Mucosa of rectum (tissue), 2 donors: ENCODE results near the gene GPT2.

ENCODE experiments used
- H3K27ac ChIP-seq, 2 donors: one replicate each; pipeline ENCODE4 v1.7.0; 2013; ENCODE audit warnings: inconsistent platforms in 2 of 2, low read depth in 2 of 2, low read length in 2 of 2
- H3K27me3 ChIP-seq, 2 donors: one replicate each; pipeline ENCODE4 v1.7.0; 2013; ENCODE audit warnings: low read length in 2 of 2; ENCODE audit not compliant: control insufficient read depth in 2 of 2, insufficient read depth in 2 of 2
- H3K36me3 ChIP-seq, 2 donors: one replicate each; pipeline ENCODE4 v1.7.0; 2013; ENCODE audit warnings: low read length in 2 of 2; ENCODE audit not compliant: control insufficient read depth in 2 of 2, insufficient read depth in 2 of 2
- H3K4me1 ChIP-seq, 2 donors: one replicate each; pipeline ENCODE4 v1.7.0; 2013; ENCODE audit warnings: low read length in 2 of 2, mild to moderate bottlenecking in 1 of 2; ENCODE audit not compliant: control insufficient read depth in 2 of 2, insufficient read depth in 2 of 2
- H3K4me3 ChIP-seq, 2 donors: one replicate each; pipeline ENCODE4 v1.7.0; 2013; ENCODE audit warnings: low read length in 2 of 2
- H3K9ac ChIP-seq, 2 donors: one replicate each; pipeline ENCODE4 v1.7.0; 2013; ENCODE audit warnings: low read length in 2 of 2, low read depth in 1 of 2, mild to moderate bottlenecking in 1 of 2
- H3K9me3 ChIP-seq, 2 donors: one replicate each; pipeline ENCODE4 v1.7.0; 2013; ENCODE audit warnings: low read length in 2 of 2; ENCODE audit not compliant: control insufficient read depth in 2 of 2
- donor health status: healthy.
- donor health status: Normal muscosa, but diverticular disease.

GPT2 gene

DNA sequence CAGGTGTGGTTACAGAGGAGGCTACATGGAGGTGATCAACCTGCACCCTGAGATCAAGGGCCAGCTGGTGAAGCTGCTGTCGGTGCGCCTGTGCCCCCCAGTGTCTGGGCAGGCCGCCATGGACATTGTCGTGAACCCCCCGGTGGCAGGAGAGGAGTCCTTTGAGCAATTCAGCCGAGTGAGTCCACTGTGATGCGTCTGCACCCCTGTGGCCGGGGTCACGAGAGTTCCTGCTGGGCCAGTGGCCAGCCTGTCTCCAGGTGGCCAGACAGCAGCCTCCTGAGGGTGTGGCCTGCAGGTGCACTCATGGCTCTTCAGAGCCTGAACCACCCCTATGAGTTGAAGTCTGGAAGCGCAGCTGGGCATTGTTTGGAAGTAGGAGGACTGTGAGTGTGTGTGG, 38.1 kb downstream of the GPT2 start:
- H3K4me1 ChIP-seq = peaks cover 0 to 14% of the 10 kb centered on the region in 2 donors
- no peaks in the 10 kb centered on the region for H3K9me3 ChIP-seq
- H3K9ac ChIP-seq = no peak overlapping the region
- no peak overlapping the region for H3K27ac ChIP-seq
- peaks cover 3 to 4% of the 10 kb centered on the region in 2 donors for H3K36me3 ChIP-seq
- no peaks in the 10 kb centered on the region for H3K27me3 ChIP-seq
- H3K4me3 ChIP-seq = no peak overlapping the region

DNA sequence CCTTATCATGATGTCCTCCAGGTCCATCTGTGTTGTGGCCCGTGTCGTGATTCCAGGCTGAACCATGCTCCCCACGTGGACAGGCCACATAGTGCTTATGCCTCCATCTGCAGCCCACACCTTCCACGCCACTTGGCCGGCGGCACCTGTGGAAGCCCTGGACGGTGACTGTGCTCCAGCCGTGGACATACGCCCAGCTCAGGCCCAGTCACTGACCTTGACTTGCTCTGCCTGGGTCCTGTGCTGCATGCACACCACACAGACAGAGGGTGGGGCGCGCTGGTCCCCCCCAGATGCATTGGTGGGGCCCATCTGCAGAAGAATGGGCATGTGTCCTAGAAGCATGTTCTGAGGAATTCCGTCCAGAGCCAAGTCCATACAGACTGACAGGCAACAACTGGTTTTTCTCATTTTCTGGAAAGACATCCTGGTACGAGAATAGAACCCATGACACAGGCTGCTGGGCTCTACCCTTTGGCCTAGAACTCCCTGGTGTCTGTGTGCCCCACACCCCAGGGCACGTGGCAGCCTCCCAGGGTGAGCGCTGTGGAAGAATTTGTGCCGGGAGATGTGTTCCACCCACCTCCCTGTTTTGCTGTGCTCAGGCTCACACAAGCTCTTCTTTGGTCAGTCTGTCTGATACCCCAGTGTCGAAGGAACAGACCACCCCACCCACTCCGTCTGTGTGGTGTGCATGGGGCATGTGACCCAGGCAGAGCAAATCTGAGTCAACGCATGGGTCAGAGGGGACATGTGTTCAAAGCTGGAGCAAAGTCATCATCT, 39.5 kb downstream of the GPT2 start:
- H3K9ac ChIP-seq = no peak overlapping the region
- no peaks in the 10 kb centered on the region for H3K27me3 ChIP-seq
- H3K9me3 ChIP-seq = no peaks in the 10 kb centered on the region
- H3K36me3 ChIP-seq = peaks cover 3 to 4% of the 10 kb centered on the region in 2 donors
- no peak overlapping the region for H3K4me3 ChIP-seq
- peaks cover 0 to 14% of the 10 kb centered on the region in 2 donors for H3K4me1 ChIP-seq
- no peak overlapping the region for H3K27ac ChIP-seq

DNA sequence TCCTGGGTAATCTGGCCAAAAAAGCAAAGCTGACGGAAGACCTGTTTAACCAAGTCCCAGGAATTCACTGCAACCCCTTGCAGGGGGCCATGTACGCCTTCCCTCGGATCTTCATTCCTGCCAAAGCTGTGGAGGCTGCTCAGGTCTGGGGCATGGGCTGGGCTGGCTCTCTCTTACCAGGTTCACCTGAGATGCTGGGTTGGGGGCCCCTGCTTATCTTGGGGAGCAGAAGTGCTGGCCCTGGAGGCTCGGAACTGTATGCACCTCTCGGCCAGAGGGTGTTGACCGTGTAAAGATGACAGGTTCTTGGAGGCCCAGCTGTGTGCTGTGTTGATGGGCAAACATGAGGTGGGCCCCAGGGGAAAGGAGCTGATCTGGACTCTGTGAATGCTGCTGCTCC, 40.2 kb downstream of the GPT2 start:
- peaks cover 0 to 14% of the 10 kb centered on the region in 2 donors for H3K4me1 ChIP-seq
- H3K36me3 ChIP-seq = peaks cover 3 to 6% of the 10 kb centered on the region in 2 donors
- no peak overlapping the region for H3K4me3 ChIP-seq
- H3K27ac ChIP-seq = no peak overlapping the region
- H3K27me3 ChIP-seq = no peaks in the 10 kb centered on the region
- H3K9me3 ChIP-seq = no peaks in the 10 kb centered on the region
- no peak overlapping the region for H3K9ac ChIP-seq

GRCh38 chr16:46926470-46927225, 42.5 kb downstream of the GPT2 start:
- Histone ChIP-seq H3K27me3 (no peaks in the 10 kb centered on the region), H3K4me3 (no peak overlapping the region), H3K36me3 (peaks cover 3 to 6% of the 10 kb centered on the region in 2 donors), H3K4me1 (peaks cover 0 to 11% of the 10 kb centered on the region in 2 donors), H3K27ac (no peak overlapping the region), H3K9ac (no peak overlapping the region), H3K9me3 (no peaks in the 10 kb centered on the region)

GRCh38 chr16:46927273-46927672, 43.1 kb downstream of the GPT2 start:
- H3K9me3 ChIP-seq = no peaks in the 10 kb centered on the region
- peaks cover 3 to 6% of the 10 kb centered on the region in 2 donors for H3K36me3 ChIP-seq
- H3K27ac ChIP-seq = no peak overlapping the region
- H3K27me3 ChIP-seq = no peaks in the 10 kb centered on the region
- no peak overlapping the region for H3K9ac ChIP-seq
- H3K4me1 ChIP-seq = peaks cover 0 to 6% of the 10 kb centered on the region in 2 donors
- H3K4me3 ChIP-seq = no peak overlapping the region

- no peak overlapping the region for H3K4me3 ChIP-seq
- peaks cover 3 to 4% of the 10 kb centered on the region in 2 donors for H3K36me3 ChIP-seq
- no peak overlapping the region for H3K27ac ChIP-seq
- no peaks in the 10 kb centered on the region for H3K9me3 ChIP-seq
- no peak overlapping the region for H3K9ac ChIP-seq
- H3K27me3 ChIP-seq = no peaks in the 10 kb centered on the region
- peaks cover 0 to 3% of the 10 kb centered on the region in 2 donors for H3K4me1 ChIP-seq
Measured at GRCh38 chr16:46928811-46929210, 44.6 kb downstream of the GPT2 start.

- Histone ChIP-seq H3K4me1 (peaks cover 0 to 3% of the 10 kb centered on the region in 2 donors), H3K9me3 (no peaks in the 10 kb centered on the region), H3K36me3 (peaks cover 0 to 3% of the 10 kb centered on the region in 2 donors), H3K27me3 (no peaks in the 10 kb centered on the region), H3K4me3 (peak overlapping the region in 1 of 2 donors; percentile 28), H3K27ac (no peak overlapping the region), H3K9ac (no peak overlapping the region)
Measured at GRCh38 chr16:46929378-46930332, 45.5 kb downstream of the GPT2 start.

- H3K27ac ChIP-seq = no peak overlapping the region
- no peaks in the 10 kb centered on the region for H3K9me3 ChIP-seq
- no peak overlapping the region for H3K4me3 ChIP-seq
- H3K36me3 ChIP-seq = peaks cover 0 to 3% of the 10 kb centered on the region in 2 donors
- no peaks in the 10 kb centered on the region for H3K27me3 ChIP-seq
- no peak overlapping the region for H3K9ac ChIP-seq
- H3K4me1 ChIP-seq = peaks cover 0 to 3% of the 10 kb centered on the region in 2 donors
Measured at GRCh38 chr16:46930861-46931260, 46.7 kb downstream of the GPT2 start.

DNA sequence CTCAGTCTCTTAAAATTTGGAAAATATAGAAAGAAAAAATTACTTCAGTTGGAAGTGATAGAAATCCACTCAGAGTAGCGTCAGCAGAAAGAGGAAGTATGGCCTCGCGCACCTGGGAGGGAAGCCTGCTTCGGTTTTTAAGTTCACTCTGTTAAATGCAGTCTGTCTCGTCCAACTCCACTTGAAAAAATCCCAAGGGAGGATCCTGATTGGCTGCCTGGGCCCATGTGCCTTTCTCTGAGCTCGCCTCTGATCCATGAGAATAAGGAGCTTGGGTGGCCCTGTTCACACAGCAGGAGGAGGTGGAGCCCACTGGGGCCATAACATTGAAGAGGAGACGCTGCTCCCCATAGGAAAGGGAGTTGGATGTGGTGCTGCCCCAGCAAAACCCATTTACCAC, 48.6 kb downstream of the GPT2 start:
- peaks cover 0 to 3% of the 10 kb centered on the region in 2 donors for H3K36me3 ChIP-seq
- H3K4me1 ChIP-seq = peaks cover 0 to 3% of the 10 kb centered on the region in 2 donors
- H3K27ac ChIP-seq = no peak overlapping the region
- no peak overlapping the region for H3K9ac ChIP-seq
- no peak overlapping the region for H3K4me3 ChIP-seq
- H3K27me3 ChIP-seq = no peaks in the 10 kb centered on the region
- no peaks in the 10 kb centered on the region for H3K9me3 ChIP-seq
